Measurements from ENCODE around the gene ABI3BP. TPM values are rescaled to one million over a fixed set of nuclear protein-coding genes. Genes with fewer than 3 reads are reported as not detected.

The ABI3BP gene
- total RNA-seq, 1 experiment from 2014 or later, result 5.2 TPM

GRCh38 chr3:100776097-100776729 is 217.0 kb downstream of the ABI3BP start:
- no peak for TF ChIP-seq CTCF (IDR thresholded peaks at IDR 0.05; ENCODE audit: unreplicated experiment)
- intact Hi-C loops (cut with micrococcal nuclease; ENCODE audit: unreplicated experiment), result no loop called here
- BruUV-seq (replicated peaks), result no TSS peak
- H3K4me1 Mint-ChIP-seq (ENCODE audit: low read depth, unreplicated experiment), result no peaks in the 10 kb centered on the region
- no peaks in the 10 kb centered on the region for H3K27me3 Mint-ChIP-seq (ENCODE audit: unreplicated experiment)
- no peaks in the 10 kb centered on the region for H3K36me3 Mint-ChIP-seq (ENCODE audit: insufficient read depth, unreplicated experiment)
- H3K27ac Mint-ChIP-seq (ENCODE audit: unreplicated experiment), result no peak overlapping the region
- DNase-seq, result no peak
- H3K9me3 Mint-ChIP-seq (ENCODE audit: low read depth, unreplicated experiment), result no peaks in the 10 kb centered on the region
- H3K4me3 Mint-ChIP-seq (ENCODE audit: low read depth, unreplicated experiment), result no peak overlapping the region
- CTCF ChIA-PET, result no interaction called here

DNA sequence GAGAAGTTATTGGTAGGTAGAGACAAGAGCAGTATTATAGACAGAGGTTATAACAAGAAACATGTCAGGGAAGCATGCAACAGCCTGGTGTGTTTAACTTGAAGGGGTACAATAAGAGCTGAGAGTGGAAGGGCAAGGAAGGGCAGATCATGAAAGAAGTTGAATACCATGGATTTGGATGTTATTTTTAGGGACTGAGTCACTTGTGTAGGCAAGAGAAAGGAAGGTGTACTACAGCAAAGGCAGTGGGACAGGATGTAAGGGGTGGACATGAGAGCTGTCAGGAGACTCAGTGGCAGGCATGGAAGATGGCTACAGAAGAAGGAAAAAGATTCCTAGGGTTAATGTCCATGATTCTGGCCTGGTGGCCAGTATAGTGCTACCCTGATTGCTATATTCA is 217.6 kb downstream of the ABI3BP start:
- H3K9me3 Mint-ChIP-seq (ENCODE audit: low read depth, unreplicated experiment), result no peaks in the 10 kb centered on the region
- BruUV-seq (replicated peaks), result no TSS peak
- H3K27ac Mint-ChIP-seq (ENCODE audit: unreplicated experiment), result no peak overlapping the region

GRCh38 chr3:100775226-100775625 is 218.0 kb downstream of the ABI3BP start:
- intact Hi-C loops (cut with micrococcal nuclease; ENCODE audit: unreplicated experiment), result no loop called here
- H3K27me3 Mint-ChIP-seq (ENCODE audit: unreplicated experiment), result no peaks in the 10 kb centered on the region
- H3K4me1 Mint-ChIP-seq (ENCODE audit: low read depth, unreplicated experiment), result no peaks in the 10 kb centered on the region
- CTCF ChIA-PET, result no interaction called here
- TF ChIP-seq CTCF (IDR thresholded peaks at IDR 0.05; ENCODE audit: unreplicated experiment), result no peak
- no peak overlapping the region for H3K4me3 Mint-ChIP-seq (ENCODE audit: low read depth, unreplicated experiment)
- no peak overlapping the region for H3K27ac Mint-ChIP-seq (ENCODE audit: unreplicated experiment)
- no peaks in the 10 kb centered on the region for H3K36me3 Mint-ChIP-seq (ENCODE audit: insufficient read depth, unreplicated experiment)
- no peaks in the 10 kb centered on the region for H3K9me3 Mint-ChIP-seq (ENCODE audit: low read depth, unreplicated experiment)
- DNase-seq, result no peak
- no TSS peak for BruUV-seq (replicated peaks)

More for the DNA sequence above, 217.6 kb downstream of the ABI3BP start:
- TF ChIP-seq CTCF (IDR thresholded peaks at IDR 0.05; ENCODE audit: unreplicated experiment), result no peak
- Mint-ChIP-seq H3K36me3 (ENCODE audit: insufficient read depth, unreplicated experiment) (no peaks in the 10 kb centered on the region), H3K27me3 (ENCODE audit: unreplicated experiment) (no peaks in the 10 kb centered on the region), H3K4me1 (ENCODE audit: low read depth, unreplicated experiment) (no peaks in the 10 kb centered on the region), H3K4me3 (ENCODE audit: low read depth, unreplicated experiment) (no peak overlapping the region)
- CTCF ChIA-PET, result no interaction called here
- intact Hi-C loops (cut with micrococcal nuclease; ENCODE audit: unreplicated experiment), result no loop called here
- no peak for DNase-seq

DNA sequence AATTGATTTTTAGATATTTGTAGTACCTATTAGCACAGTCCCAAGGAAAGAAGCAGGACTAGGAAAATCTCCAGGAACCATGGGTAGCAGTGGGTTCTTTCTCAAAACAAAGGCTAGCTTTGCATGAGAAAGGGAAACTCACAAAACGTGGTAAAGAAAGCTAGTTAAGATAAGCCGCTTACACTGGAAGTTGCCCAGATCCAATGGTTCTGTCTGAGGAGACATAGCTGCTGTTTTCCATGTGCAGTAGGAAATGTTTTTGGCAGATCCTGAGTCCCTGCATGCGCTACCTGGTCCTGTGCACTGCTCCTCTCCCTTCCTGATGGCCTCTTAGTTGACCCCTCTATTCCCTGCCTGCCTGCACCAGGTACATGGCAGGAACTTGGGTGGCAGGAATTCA is 223.5 kb downstream of the ABI3BP start:
- intact Hi-C loops (cut with micrococcal nuclease; ENCODE audit: unreplicated experiment), result no loop called here
- Mint-ChIP-seq H3K4me1 (ENCODE audit: low read depth, unreplicated experiment) (no peaks in the 10 kb centered on the region), H3K27ac (ENCODE audit: unreplicated experiment) (no peak overlapping the region), H3K36me3 (ENCODE audit: insufficient read depth, unreplicated experiment) (no peaks in the 10 kb centered on the region), H3K9me3 (ENCODE audit: low read depth, unreplicated experiment) (no peaks in the 10 kb centered on the region), H3K27me3 (ENCODE audit: unreplicated experiment) (no peaks in the 10 kb centered on the region), H3K4me3 (ENCODE audit: low read depth, unreplicated experiment) (no peak overlapping the region)
- CTCF ChIA-PET, result no interaction called here
- DNase-seq, result no peak
- no peak for TF ChIP-seq CTCF (IDR thresholded peaks at IDR 0.05; ENCODE audit: unreplicated experiment)
- no TSS peak for BruUV-seq (replicated peaks)

Data from Calu3 (cell line).